H9 (cell line): ENCODE measurements around the gene NAMPT. TPM values are rescaled to one million over a fixed set of nuclear protein-coding genes. Genes with fewer than 3 reads are reported as not detected.

Source experiments
- DNase-seq: peaks from one replicate; pipeline ENCODE4 v3.0.0-alpha.2; 2017
- H2AFZ ChIP-seq: one replicate; pipeline ENCODE4 v1.6.1; 2013; ENCODE audit warnings: mild to moderate bottlenecking, low read length, control low read depth, moderate library complexity
- H2AK5ac ChIP-seq: 2 replicates; pipeline ENCODE4 v1.6.1; 2013; ENCODE audit warnings: low read length, control low read depth, mixed read lengths; ENCODE audit not compliant: insufficient read length
- H2BK120ac ChIP-seq: one replicate; pipeline ENCODE4 v1.6.1; 2013; ENCODE audit warnings: low read depth, mild to moderate bottlenecking, low read length, control low read depth, inconsistent platforms; ENCODE audit not compliant: poor library complexity, severe bottlenecking
- H2BK12ac ChIP-seq: 2 replicates; pipeline ENCODE4 v1.6.1; 2013; ENCODE audit warnings: low read length, control low read depth, mixed read lengths, low read depth; ENCODE audit not compliant: insufficient read length
- H2BK15ac ChIP-seq: 2 replicates; pipeline ENCODE4 v1.6.1; 2013; ENCODE audit warnings: low read depth, low read length, control low read depth
- H2BK20ac ChIP-seq: one replicate; pipeline ENCODE4 v1.6.1; 2013; ENCODE audit warnings: low read depth, mild to moderate bottlenecking, low read length, control low read depth, inconsistent platforms; ENCODE audit not compliant: poor library complexity, severe bottlenecking
- H2BK5ac ChIP-seq: 2 replicates; pipeline ENCODE4 v1.6.1; 2013; ENCODE audit warnings: low read length, control low read depth, mixed read lengths; ENCODE audit not compliant: insufficient read length
- H3K14ac ChIP-seq: 2 replicates; pipeline ENCODE4 v1.6.1; 2013; ENCODE audit warnings: low read length, control low read depth; ENCODE audit not compliant: insufficient read depth
- H3K18ac ChIP-seq: 2 replicates; pipeline ENCODE4 v1.6.1; 2013; ENCODE audit warnings: low read depth, mild to moderate bottlenecking, mixed read lengths, low read length, control low read depth; ENCODE audit not compliant: insufficient read length
- H3K23ac ChIP-seq: 2 replicates; pipeline ENCODE4 v1.6.1; 2013; ENCODE audit warnings: low read length, control low read depth, mixed read lengths, low read depth; ENCODE audit not compliant: insufficient read length
- H3K23me2 ChIP-seq: 2 replicates; pipeline ENCODE4 v1.6.1; 2013; ENCODE audit warnings: low read depth, mild to moderate bottlenecking, mixed read lengths, low read length, control low read depth; ENCODE audit not compliant: insufficient read length, poor library complexity, severe bottlenecking
- H3K27ac ChIP-seq: 2 replicates; pipeline ENCODE4 v1.5.1; 2013; ENCODE audit warnings: low read length, control low read depth, mixed read lengths, low read depth; ENCODE audit not compliant: insufficient read length
- H3K27me3 ChIP-seq: 2 replicates; pipeline ENCODE4 v1.6.1; 2013; ENCODE audit warnings: low read length, control low read depth, inconsistent platforms; ENCODE audit not compliant: insufficient read depth
- H3K4ac ChIP-seq: 2 replicates; pipeline ENCODE4 v1.6.1; 2013; ENCODE audit warnings: low read depth, mild to moderate bottlenecking, control low read depth, inconsistent platforms, low read length, moderate library complexity
- H3K4me1 ChIP-seq: 2 replicates; pipeline ENCODE4 v1.6.1; 2013; ENCODE audit warnings: low read length, control low read depth, inconsistent platforms; ENCODE audit not compliant: insufficient read depth
- H3K4me2 ChIP-seq: 2 replicates; pipeline ENCODE4 v1.6.1; 2013; ENCODE audit warnings: low read length, control low read depth, mixed read lengths; ENCODE audit not compliant: insufficient read length, insufficient read depth
- H3K56ac ChIP-seq: 2 replicates; pipeline ENCODE4 v1.6.1; 2013; ENCODE audit warnings: low read depth, mild to moderate bottlenecking, mixed read lengths, low read length, control low read depth; ENCODE audit not compliant: insufficient read length
- H3K79me1 ChIP-seq: 2 replicates; pipeline ENCODE4 v1.6.1; 2013; ENCODE audit warnings: low read depth, mild to moderate bottlenecking, moderate library complexity, low read length, control low read depth, inconsistent platforms; ENCODE audit not compliant: insufficient read depth, poor library complexity, severe bottlenecking
- H3K79me2 ChIP-seq: 2 replicates; pipeline ENCODE4 v1.6.1; 2013; ENCODE audit warnings: low read length, control low read depth, inconsistent platforms; ENCODE audit not compliant: insufficient read depth
- H3K9ac ChIP-seq: 2 replicates; pipeline ENCODE4 v1.6.1; 2013; ENCODE audit warnings: low read length, control low read depth, mixed read lengths; ENCODE audit not compliant: insufficient read length; ENCODE audit errors: extremely low read depth
- H3K9me3 ChIP-seq: one replicate; pipeline ENCODE4 v1.6.1; 2013; ENCODE audit warnings: low read depth, low read length, inconsistent platforms; ENCODE audit not compliant: control insufficient read depth
- H3T11ph ChIP-seq: one replicate; pipeline ENCODE4 v1.6.1; 2013; ENCODE audit warnings: mild to moderate bottlenecking, low read length, control low read depth, inconsistent platforms
- H4K20me1 ChIP-seq: one replicate; pipeline ENCODE4 v1.6.1; 2013; ENCODE audit not compliant: control insufficient read depth, insufficient read length, insufficient read depth
- H4K5ac ChIP-seq: 2 replicates; pipeline ENCODE4 v1.6.1; 2013; ENCODE audit warnings: low read depth, mild to moderate bottlenecking, mixed read lengths, low read length, control low read depth; ENCODE audit not compliant: insufficient read length
- H4K8ac ChIP-seq: replicated peaks from 2 replicates; pipeline ENCODE4 v1.6.1; 2013; ENCODE audit warnings: low read length, control low read depth, mixed read lengths, low read depth; ENCODE audit not compliant: insufficient read length
- H4K91ac ChIP-seq: 2 replicates; pipeline ENCODE4 v1.6.1; 2013; ENCODE audit warnings: low read depth, mild to moderate bottlenecking, moderate library complexity, mixed read lengths, low read length, control low read depth; ENCODE audit not compliant: insufficient read length
- H3K27ac Mint-ChIP-seq, 3 experiments: 2 replicates in 2 of 3; 3 replicates in 1 of 3; pipeline ENCODE4 v1.8.0; 2020 to 2021; ENCODE audit warnings: mixed read lengths in 3 of 3, mild to moderate bottlenecking in 1 of 3, moderate library complexity in 1 of 3
- H3K27me3 Mint-ChIP-seq: 2 replicates; pipeline ENCODE4 v1.8.0; 2021; ENCODE audit warnings: low read depth, mild to moderate bottlenecking, moderate library complexity, mixed read lengths
- H3K36me3 Mint-ChIP-seq, 3 experiments: 2 replicates in 2 of 3; 3 replicates in 1 of 3; pipeline ENCODE4 v1.8.0; 2020 to 2021; ENCODE audit warnings: low read depth in 3 of 3, mixed read lengths in 3 of 3; ENCODE audit not compliant: insufficient read depth in 1 of 3
- H3K4me1 Mint-ChIP-seq, 2 experiments: 2 replicates each; pipeline ENCODE4 v1.8.0; 2020; ENCODE audit warnings: mixed read lengths in 2 of 2
- H3K4me3 Mint-ChIP-seq, 2 experiments: 2 replicates in 1 of 2; 3 replicates in 1 of 2; pipeline ENCODE4 v1.8.0; 2020 to 2021; ENCODE audit warnings: mild to moderate bottlenecking in 2 of 2, mixed read lengths in 2 of 2, moderate library complexity in 1 of 2
- H3K9me3 Mint-ChIP-seq, 2 experiments: 2 replicates in 1 of 2; 3 replicates in 1 of 2; pipeline ENCODE4 v1.8.0; 2020; ENCODE audit warnings: mild to moderate bottlenecking in 2 of 2, mixed read lengths in 2 of 2, moderate library complexity in 1 of 2
- CTCF ChIP-seq: fragments of 200-600 bp; sonication (generic); conservative IDR thresholded peaks from 3 replicates; pipeline ENCODE4 v1.8.0; 2021; ENCODE audit warnings: antibody characterized with exemption, mild to moderate bottlenecking
- WGBS: extraction: QIAGEN DNeasy Blood & Tissue Kit; methylation state at CpG from one replicate; pipeline ENCODE4 v1.1.7; 2013; ENCODE audit warnings: missing lambda C conversion rate, low lambda C conversion rate, mixed read lengths; ENCODE audit not compliant: insufficient read length; ENCODE audit errors: extremely low coverage; 5-methylcytosine and 5-hydroxymethylcytosine counted together
- total RNA-seq: library from RNA; stranded (reverse); gene quantifications from 2 replicates; pipeline ENCODE4 v1.2.1, GENCODE V29; 2021

NAMPT gene
- total RNA-seq, 1 experiment from 2014 or later, result 83.5 TPM

GRCh38 chr7:106216517-106216922 is 68.3 kb downstream of the NAMPT start:
- no CpG with 5 or more reads among the region's 2 CpGs for WGBS
- no peaks in the 10 kb centered on the region; a peak in 1 of 5 replicates for H3K9me3 Mint-ChIP-seq
- no peak overlapping the region for H3K9ac ChIP-seq
- no peak overlapping the region for H2BK120ac ChIP-seq
- H3K79me1 ChIP-seq, result no peaks in the 10 kb centered on the region
- DNase-seq, result no peak
- H3K27ac ChIP-seq, result no peak overlapping the region
- no peak for TF ChIP-seq CTCF
- no peak overlapping the region for H3K56ac ChIP-seq
- no peak overlapping the region for H4K5ac ChIP-seq
- H4K8ac ChIP-seq, result no peak overlapping the region
- H2BK5ac ChIP-seq, result no peak overlapping the region
- no peaks in the 10 kb centered on the region for H3K79me2 ChIP-seq
- H2AFZ ChIP-seq, result no peak overlapping the region
- no peaks in the 10 kb centered on the region for H3K27me3 ChIP-seq
- H2BK15ac ChIP-seq, result no peak overlapping the region
- no peak overlapping the region for H3K4me3 Mint-ChIP-seq
- no peak overlapping the region for H3K14ac ChIP-seq
- H3K23me2 ChIP-seq, result no peaks in the 10 kb centered on the region
- H3K4me1 Mint-ChIP-seq, result no peaks in the 10 kb centered on the region
- H3T11ph ChIP-seq, result no peak overlapping the region
- H3K36me3 Mint-ChIP-seq, result no peaks in the 10 kb centered on the region
- H3K4me2 ChIP-seq, result no peak overlapping the region
- no peak overlapping the region for H2AK5ac ChIP-seq
- no peak overlapping the region for H3K27ac Mint-ChIP-seq
- H2BK12ac ChIP-seq, result no peak overlapping the region
- no peaks in the 10 kb centered on the region for H3K9me3 ChIP-seq
- H3K4ac ChIP-seq, result no peak overlapping the region
- no peak overlapping the region for H4K91ac ChIP-seq
- no peaks in the 10 kb centered on the region for H4K20me1 ChIP-seq
- no peak overlapping the region for H3K18ac ChIP-seq
- H3K27me3 Mint-ChIP-seq, result peaks cover 2% of the 10 kb centered on the region; the same call in 1 of the 2 replicates
- no peaks in the 10 kb centered on the region for H3K4me1 ChIP-seq
- no peak overlapping the region for H2BK20ac ChIP-seq
- no peak overlapping the region for H3K23ac ChIP-seq
